HepG2 (cell line): ENCODE measurements around the gene SPACA6. TPM values are rescaled to one million over a fixed set of nuclear protein-coding genes. Genes with fewer than 3 reads are reported as not detected.

ENCODE experiments used
- ATAC-seq: fragments of 200-7000 bp; cut with Tn5 transposase; 3 replicates; pipeline ENCODE4 v1.9.1; 2020; ENCODE audit warnings: mild to moderate bottlenecking, moderate library complexity
- BruUV-seq: library from RNA; stranded (reverse); fragments of 400-500 nt; replicated peaks from 2 replicates; lab custom pipeline; 2021; lab: Mats Ljungman, UMichigan
- CTCF ChIA-PET: fragments of 300-600 bp; formaldehyde crosslinking; extraction: SDS; loops from one replicate; lab custom pipeline; 2021; ENCODE audit warnings: low total read pairs, inconsistent platforms, low intra/inter-chr PET ratio; lab: Yijun Ruan, JAX
- POLR2A ChIA-PET: fragments of 350-600 bp; sonication (Branson Sonifier 250); formaldehyde crosslinking; loops from one replicate; lab custom pipeline; 2020; ENCODE audit warnings: antibody characterized with exemption, inconsistent platforms; lab: Yijun Ruan, JAX
- DNase-seq: peaks from one replicate; pipeline ENCODE4 v3.0.0-alpha.2; 2015; ENCODE audit warnings: low spot score
- FAIRE-seq: peaks from 3 replicates; lab custom pipeline; 2011; peaks lifted over from hg19 to GRCh38; lab: Jason Lieb, UNC
- H2AFZ ChIP-seq: one replicate; pipeline ENCODE4 v1.6.1; 2011; ENCODE audit warnings: low read length, inconsistent platforms
- H3K27ac ChIP-seq: fragments of 300-600 bp; 3 replicates; pipeline ENCODE4 v1.8.0; 2011; ENCODE audit warnings: mixed run types, mild to moderate bottlenecking, mixed read lengths, low read length, inconsistent platforms; ENCODE audit not compliant: insufficient read depth; ENCODE audit errors: extremely low read length
- H3K27me3 ChIP-seq, 2 experiments: fragments of 200-600 bp in 1 of 2; 2 replicates in 1 of 2; 3 replicates in 1 of 2; pipeline versions ENCODE4 v1.6.0 to v1.8.0; 2011; ENCODE audit warnings: low read length in 2 of 2, mild to moderate bottlenecking in 2 of 2, moderate library complexity in 2 of 2, inconsistent platforms in 1 of 2; ENCODE audit not compliant: insufficient read depth in 2 of 2, control insufficient read depth in 1 of 2
- H3K36me3 ChIP-seq, 2 experiments: fragments of 200-600 bp in 1 of 2; replicated peaks in 1 of 2; 2 replicates in 1 of 2; 3 replicates in 1 of 2; pipeline versions ENCODE4 v1.5.1 to v1.8.0; 2011; ENCODE audit warnings: low read length in 2 of 2, inconsistent platforms in 1 of 2; ENCODE audit not compliant: insufficient read depth in 2 of 2, control insufficient read depth in 1 of 2
- H3K4me1 ChIP-seq: 2 replicates; pipeline ENCODE4 v1.5.1; 2012; ENCODE audit warnings: low read length, inconsistent platforms; ENCODE audit not compliant: insufficient read depth
- H3K4me2 ChIP-seq: 2 replicates; pipeline ENCODE4 v1.6.0; 2011; ENCODE audit warnings: low read depth, low read length, inconsistent platforms
- H3K4me3 ChIP-seq, 3 experiments: fragments of 200-600 bp in 1 of 3; sonication (generic), shearing (Covaris generic) in 1 of 3; replicated peaks in 1 of 3; 2 replicates each; pipeline ENCODE4 v1.5.1; 2011 to 2016; ENCODE audit warnings: low read length in 3 of 3, inconsistent platforms in 2 of 3, low read depth in 2 of 3, mild to moderate bottlenecking in 2 of 3, control low read depth in 1 of 3, mixed read lengths in 1 of 3; ENCODE audit not compliant: insufficient read depth in 1 of 3
- H3K79me2 ChIP-seq: one replicate; pipeline ENCODE4 v1.6.1; 2011; ENCODE audit warnings: low read length, inconsistent platforms; ENCODE audit not compliant: insufficient read depth
- H3K9ac ChIP-seq: 2 replicates; pipeline ENCODE4 v1.6.0; 2011; ENCODE audit warnings: mild to moderate bottlenecking, low read depth, low read length, inconsistent platforms; ENCODE audit not compliant: insufficient read depth
- H3K9me3 ChIP-seq: 2 replicates; pipeline ENCODE4 v1.5.1; 2012; ENCODE audit warnings: mild to moderate bottlenecking, low read length
- H4K20me1 ChIP-seq: 2 replicates; pipeline ENCODE4 v1.6.0; 2011; ENCODE audit warnings: inconsistent platforms, mild to moderate bottlenecking, low read length, moderate library complexity; ENCODE audit not compliant: insufficient read depth
- GPBP1L1 ChIP-seq: sonication (generic); formaldehyde crosslinking; IDR thresholded peaks from 2 replicates; pipeline ENCODE4 v1.5.0; 2020; ENCODE audit warnings: mild to moderate bottlenecking, missing genetic modification reagents
- HNF1B ChIP-seq: sonication (generic); formaldehyde crosslinking; IDR thresholded peaks from 2 replicates; pipeline ENCODE4 v1.5.1; 2020; ENCODE audit warnings: mild to moderate bottlenecking, moderate library complexity, missing genetic modification reagents
- KAT7 ChIP-seq: IDR thresholded peaks from 2 replicates; pipeline ENCODE4 v1.6.1; 2018; ENCODE audit warnings: borderline replicate concordance, missing compliant biosample characterization
- MAX ChIP-seq: IDR thresholded peaks from 2 replicates; pipeline ENCODE4 v1.6.1; 2012; ENCODE audit warnings: inconsistent platforms
- NFATC3 ChIP-seq: sonication (generic); formaldehyde crosslinking; IDR thresholded peaks from 2 replicates; pipeline ENCODE4 v1.5.1; 2020; ENCODE audit warnings: mild to moderate bottlenecking, missing genetic modification reagents
- NR2F1 ChIP-seq, 2 experiments: fragments of 450-650 bp in 1 of 2; formaldehyde crosslinking in 1 of 2; IDR thresholded peaks; 2 replicates each; pipeline versions ENCODE4 v1.5.0 to v1.6.1; 2016 to 2020; ENCODE audit warnings: mild to moderate bottlenecking in 1 of 2, missing compliant biosample characterization in 1 of 2, missing genetic modification reagents in 1 of 2, moderate library complexity in 1 of 2
- PCBP2 ChIP-seq: fragments of 200-400 bp; formaldehyde crosslinking; optimal IDR thresholded peaks from 2 replicates; pipeline ENCODE3; 2018; ENCODE audit warnings: low read length, low read depth; ENCODE audit not compliant: poor library complexity, severe bottlenecking
- POGZ ChIP-seq: sonication (generic); formaldehyde crosslinking; IDR thresholded peaks from 2 replicates; pipeline ENCODE4 v1.4.0; 2020; ENCODE audit warnings: mild to moderate bottlenecking, missing genetic modification reagents
- PRDM15 ChIP-seq: sonication (generic); formaldehyde crosslinking; IDR thresholded peaks from 2 replicates; pipeline ENCODE4 v1.4.0; 2020; ENCODE audit warnings: missing genetic modification reagents
- RAD21 ChIP-seq: fragments of 450-650 bp; formaldehyde crosslinking; IDR thresholded peaks from 2 replicates; pipeline ENCODE4 v1.5.0; 2020; ENCODE audit warnings: mild to moderate bottlenecking
- SP1 ChIP-seq, 2 experiments: fragments of 450-650 bp in 1 of 2; sonication (generic) in 1 of 2; formaldehyde crosslinking in 1 of 2; IDR thresholded peaks; 2 replicates each; pipeline versions ENCODE4 v1.4.0 to v1.6.1; 2016 to 2020; ENCODE audit warnings: missing genetic modification reagents in 1 of 2
- U2AF2 ChIP-seq: fragments of 200-400 bp; formaldehyde crosslinking; IDR thresholded peaks from 2 replicates; pipeline ENCODE4 v1.6.1; 2017; ENCODE audit warnings: low read depth, mild to moderate bottlenecking, low read length
- ZC3H4 ChIP-seq: sonication (generic); formaldehyde crosslinking; IDR thresholded peaks from 2 replicates; pipeline ENCODE4 v1.4.0; 2020; ENCODE audit warnings: missing genetic modification reagents, borderline replicate concordance
- ZFP62 ChIP-seq: sonication (generic); formaldehyde crosslinking; IDR thresholded peaks from 2 replicates; pipeline ENCODE4 v1.4.0; 2020; ENCODE audit warnings: missing genetic modification reagents
- ZNF251 ChIP-seq: sonication (generic); formaldehyde crosslinking; IDR thresholded peaks from 2 replicates; pipeline ENCODE4 v1.9.0; 2021; ENCODE audit warnings: mild to moderate bottlenecking, missing genetic modification reagents
- ZNF33A ChIP-seq: sonication (generic); formaldehyde crosslinking; IDR thresholded peaks from 2 replicates; pipeline ENCODE4 v1.5.1; 2020; ENCODE audit warnings: missing genetic modification reagents, mild to moderate bottlenecking, moderate library complexity, borderline replicate concordance
- ZNF556 ChIP-seq: sonication (generic); formaldehyde crosslinking; IDR thresholded peaks from 2 replicates; pipeline ENCODE4 v1.4.0; 2020; ENCODE audit warnings: mild to moderate bottlenecking, missing genetic modification reagents, borderline replicate concordance
- ZNF619 ChIP-seq: sonication (generic); formaldehyde crosslinking; IDR thresholded peaks from 2 replicates; pipeline ENCODE4 v1.4.0; 2020; ENCODE audit warnings: mild to moderate bottlenecking, missing genetic modification reagents
- ZSCAN20 ChIP-seq: sonication (generic); formaldehyde crosslinking; IDR thresholded peaks from 2 replicates; pipeline ENCODE4 v1.4.0; 2020; ENCODE audit warnings: missing genetic modification reagents, mild to moderate bottlenecking, borderline replicate concordance
- ZSCAN29 ChIP-seq: sonication (generic); formaldehyde crosslinking; conservative IDR thresholded peaks from 2 replicates; pipeline ENCODE4 v1.4.0; 2020; ENCODE audit warnings: mild to moderate bottlenecking, missing genetic modification reagents
- WGBS: methylation state at CpG from one replicate; pipeline ENCODE4 v1.1.6; 2017; ENCODE audit warnings: low lambda C conversion rate; 5-methylcytosine and 5-hydroxymethylcytosine counted together
- in situ Hi-C: cut with HindIII; loops from 2 replicates; pipeline ENCODE4 v1.10.0; 2017; ENCODE audit warnings: low pct_unique_long_range_greater_than_20kb; ENCODE audit not compliant: extremely low pct_ligation_motif_present
- intact Hi-C: fragments of 100-400 bp; cut with micrococcal nuclease; formaldehyde crosslinking; loops from one replicate; pipeline ENCODE4 v1.10.0; 2022; ENCODE audit not compliant: unreplicated experiment
- polyA plus RNA-seq, 8 experiments: library from polyadenylated mRNA; depleted of rRNA in 3 of 8; stranded (reverse) in 7 of 8; unstranded in 1 of 8; fragments of >200 nt; fragmentation: Illumina TruSeq in 4 of 8; extraction: Trizol in 4 of 8; gene quantifications; 2 replicates each; pipeline versions ENCODE4 v1.2.1 to v1.2.3, GENCODE V29; 2011 to 2016; ENCODE audit warnings: low read depth in 4 of 8, missing spikeins in 1 of 8, mixed read lengths in 1 of 8; ENCODE audit not compliant: insufficient read depth in 1 of 8
- total RNA-seq, 5 experiments: library from RNA; depleted of rRNA; stranded (reverse); fragments of >200 nt; fragmentation: Illumina TruSeq; extraction: Trizol; gene quantifications; 2 replicates each; pipeline ENCODE4 v1.2.3, GENCODE V29; 2016; ENCODE audit warnings: low read depth in 1 of 5

Gene SPACA6
- total and polyA plus RNA-seq, 2 of the 13 experiments (the other 11 are each of a cell fraction or from before 2014, with no cell fraction given) = 1.4 to 2.2 TPM

GRCh38 chr19:51664997-51665396, 28.1 kb upstream of the SPACA6 start:
- CTCF ChIA-PET = no interaction called here
- Histone ChIP-seq H3K4me2 (no peak overlapping the region), H3K9me3 (no peaks in the 10 kb centered on the region), H3K27me3 (no peaks in the 10 kb centered on the region), H3K36me3 (no peaks in the 10 kb centered on the region), H3K4me1 (no peaks in the 10 kb centered on the region), H3K9ac (no peak overlapping the region), H3K79me2 (no peaks in the 10 kb centered on the region), H3K27ac (no peak overlapping the region), H3K4me3 (no peak overlapping the region), H4K20me1 (no peaks in the 10 kb centered on the region), H2AFZ (no peak overlapping the region)
- WGBS = 14% methylated on average over 3 of the region's 3 CpGs
- DNase-seq = no peak
- no peak for ATAC-seq
- POLR2A ChIA-PET = no interaction called here
- in situ Hi-C loops (no loop called here), intact Hi-C loops (no loop called here)
- no TSS peak for BruUV-seq
- FAIRE-seq = no peak
- TF ChIP-seq KAT7 (CRISPR knock-in tag) (no peak), PRDM15 (CRISPR knock-in tag) (no peak), RAD21 (CRISPR knock-in tag) (no peak), ZNF619 (CRISPR knock-in tag) (no peak), MAX (no peak), ZNF251 (CRISPR knock-in tag) (no peak), NR2F1 (CRISPR knock-in tag; IDR thresholded peaks at IDR 0.05) (no peak), SP1 (IDR thresholded peaks at IDR 0.05) (no peak), SP1 (CRISPR knock-in tag; IDR thresholded peaks at IDR 0.05) (no peak), PCBP2 (no peak), HNF1B (CRISPR knock-in tag) (no peak), ZC3H4 (CRISPR knock-in tag) (no peak), ZNF556 (no peak), ZSCAN20 (CRISPR knock-in tag) (no peak), U2AF2 (no peak), ZNF33A (CRISPR knock-in tag) (no peak), POGZ (CRISPR knock-in tag) (no peak), ZSCAN29 (CRISPR knock-in tag) (no peak), NFATC3 (CRISPR knock-in tag) (no peak), GPBP1L1 (CRISPR knock-in tag) (no peak), ZFP62 (CRISPR knock-in tag) (no peak)
- TF ChIP-seq, all 625 proteins: peak for 0
